H1 (cell line): Measurements from ENCODE around the gene RPL28. TPM values are rescaled to one million over a fixed set of nuclear protein-coding genes. Genes with fewer than 3 reads are reported as not detected.

Source experiments
- CTCF ChIA-PET: fragments of 300-600 bp; sonication (Branson Sonifier 250); formaldehyde crosslinking; loops from one replicate; lab custom pipeline; 2021; ENCODE audit not compliant: partially characterized antibody; lab: Charles Lee
- POLR2A ChIA-PET: fragments of 300-600 bp; sonication (Branson Sonifier 250); formaldehyde crosslinking; loops from one replicate; lab custom pipeline; 2021; ENCODE audit warnings: inconsistent platforms; ENCODE audit not compliant: partially characterized antibody; lab: Charles Lee
- DNase-seq, 2 experiments: peaks; one replicate each; pipeline versions ENCODE4 v3.0.0 to v3.0.0-alpha.2; 2010 to 2022; ENCODE audit warnings: low spot score in 2 of 2, low read depth in 1 of 2, mixed read lengths in 1 of 2
- FAIRE-seq: peaks from 2 replicates; lab custom pipeline; 2011; peaks lifted over from hg19 to GRCh38; lab: Jason Lieb, UNC
- H2AFZ ChIP-seq: 2 replicates; pipeline ENCODE4 v1.8.1; 2012; ENCODE audit warnings: low read length, inconsistent platforms
- H2AK5ac ChIP-seq: 2 replicates; pipeline ENCODE4 v1.6.1; 2013; ENCODE audit warnings: low read depth, low read length
- H2BK120ac ChIP-seq: replicated peaks from 2 replicates; pipeline ENCODE3; 2013; ENCODE audit warnings: low read depth, low read length, inconsistent platforms
- H2BK12ac ChIP-seq: 2 replicates; pipeline ENCODE4 v1.6.1; 2013; ENCODE audit warnings: low read depth, low read length
- H2BK15ac ChIP-seq: 2 replicates; pipeline ENCODE4 v1.6.1; 2013; ENCODE audit warnings: low read length
- H2BK20ac ChIP-seq: 2 replicates; pipeline ENCODE4 v1.6.1; 2013; ENCODE audit warnings: low read length
- H2BK5ac ChIP-seq: 2 replicates; pipeline ENCODE4 v1.6.1; 2013; ENCODE audit warnings: low read depth, low read length
- H3K14ac ChIP-seq: 2 replicates; pipeline ENCODE4 v1.6.1; 2013; ENCODE audit warnings: inconsistent platforms; ENCODE audit not compliant: insufficient read length
- H3K18ac ChIP-seq: 2 replicates; pipeline ENCODE4 v1.6.1; 2013; ENCODE audit warnings: low read length; ENCODE audit errors: extremely low read depth
- H3K23ac ChIP-seq: 2 replicates; pipeline ENCODE4 v1.6.1; 2013; ENCODE audit warnings: inconsistent platforms; ENCODE audit not compliant: insufficient read length
- H3K23me2 ChIP-seq: 2 replicates; pipeline ENCODE4 v1.6.1; 2013; ENCODE audit warnings: low read depth, low read length
- H3K27ac ChIP-seq: 2 replicates; pipeline ENCODE4 v1.6.1; 2011; ENCODE audit warnings: low read depth, low read length, inconsistent platforms
- H3K27me3 ChIP-seq, 4 experiments: replicated peaks in 1 of 4; 1 replicate in 1 of 4; 2 replicates in 3 of 4; pipeline versions ENCODE4 v1.6.1 to v1.8.1; 2011 to 2013; ENCODE audit warnings: low read length in 3 of 4, mild to moderate bottlenecking in 3 of 4, inconsistent platforms in 2 of 4, mixed read lengths in 2 of 4, moderate library complexity in 1 of 4; ENCODE audit not compliant: control insufficient read depth in 3 of 4, insufficient read depth in 3 of 4; ENCODE audit errors: extremely low read depth in 1 of 4
- H3K36me3 ChIP-seq, 4 experiments: 2 replicates each; pipeline versions ENCODE4 v1.6.1 to v1.8.1; 2011 to 2013; ENCODE audit warnings: mild to moderate bottlenecking in 4 of 4, low read length in 3 of 4, moderate library complexity in 2 of 4, control low read depth in 1 of 4, inconsistent platforms in 1 of 4; ENCODE audit not compliant: insufficient read depth in 4 of 4, control insufficient read depth in 2 of 4
- H3K4ac ChIP-seq: replicated peaks from 2 replicates; pipeline ENCODE3; 2013; ENCODE audit warnings: low read length, low read depth, mixed read lengths, inconsistent platforms; ENCODE audit not compliant: insufficient read length
- H3K4me1 ChIP-seq, 4 experiments: replicated peaks in 1 of 4; 1 replicate in 1 of 4; 2 replicates in 3 of 4; pipeline versions ENCODE4 v1.6.1 to v1.8.1; 2011 to 2013; ENCODE audit warnings: low read length in 3 of 4, inconsistent platforms in 2 of 4, mixed read lengths in 1 of 4; ENCODE audit not compliant: insufficient read depth in 4 of 4, control insufficient read depth in 3 of 4
- H3K4me2 ChIP-seq, 2 experiments: 2 replicates each; pipeline versions ENCODE4 v1.6.1 to v1.8.1; 2011 to 2013; ENCODE audit warnings: low read depth in 2 of 2, low read length in 2 of 2, control low read depth in 1 of 2, inconsistent platforms in 1 of 2, mild to moderate bottlenecking in 1 of 2; ENCODE audit not compliant: insufficient read depth in 1 of 2
- H3K4me3 ChIP-seq, 4 experiments: fragments of 200-600, 300-600 bp in 1 of 4; sonication (generic), shearing (Covaris generic), sonication (Bioruptor Twin) in 1 of 4; 2 replicates each; pipeline versions ENCODE4 v1.5.1 to v1.8.1; 2011 to 2016; ENCODE audit warnings: low read length in 4 of 4, low read depth in 3 of 4, control low read depth in 2 of 4, inconsistent platforms in 2 of 4, mild to moderate bottlenecking in 2 of 4, mixed read lengths in 1 of 4, moderate library complexity in 1 of 4; ENCODE audit not compliant: insufficient read depth in 2 of 4; ENCODE audit errors: extremely low read depth in 1 of 4
- H3K56ac ChIP-seq: replicated peaks from 2 replicates; pipeline ENCODE3; 2013; ENCODE audit warnings: low read depth, mild to moderate bottlenecking, mixed read lengths, low read length, inconsistent platforms; ENCODE audit not compliant: insufficient read length
- H3K79me1 ChIP-seq: 2 replicates; pipeline ENCODE4 v1.6.1; 2013; ENCODE audit warnings: low read depth, low read length, control low read depth
- H3K79me2 ChIP-seq, 2 experiments: 2 replicates each; pipeline versions ENCODE4 v1.6.1 to v1.8.1; 2012 to 2013; ENCODE audit warnings: low read length in 2 of 2, mild to moderate bottlenecking in 2 of 2, inconsistent platforms in 1 of 2; ENCODE audit not compliant: insufficient read depth in 2 of 2, control insufficient read depth in 1 of 2
- H3K9ac ChIP-seq, 4 experiments: replicated peaks in 1 of 4; 1 replicate in 1 of 4; 2 replicates in 3 of 4; pipeline versions ENCODE4 v1.6.1 to v1.8.1; 2011 to 2013; ENCODE audit warnings: low read depth in 3 of 4, low read length in 3 of 4, control low read depth in 2 of 4, mild to moderate bottlenecking in 2 of 4, moderate library complexity in 2 of 4, inconsistent platforms in 1 of 4; ENCODE audit errors: extremely low read depth in 1 of 4
- H3K9me3 ChIP-seq, 2 experiments: 2 replicates each; pipeline versions ENCODE4 v1.6.1 to v1.8.1; 2012 to 2013; ENCODE audit warnings: mild to moderate bottlenecking in 2 of 2, moderate library complexity in 2 of 2, control low read depth in 1 of 2, inconsistent platforms in 1 of 2, low read depth in 1 of 2, low read length in 1 of 2, mixed read lengths in 1 of 2; ENCODE audit not compliant: insufficient read depth in 2 of 2
- H4K20me1 ChIP-seq, 2 experiments: replicated peaks in 1 of 2; 2 replicates each; pipeline versions ENCODE3 to v1.8.1; 2011 to 2013; ENCODE audit warnings: inconsistent platforms in 2 of 2, low read length in 2 of 2, mild to moderate bottlenecking in 1 of 2; ENCODE audit not compliant: insufficient read depth in 2 of 2, control insufficient read depth in 1 of 2
- H4K5ac ChIP-seq: 2 replicates; pipeline ENCODE4 v1.6.1; 2013; ENCODE audit warnings: low read length, low read depth, mixed read lengths, inconsistent platforms; ENCODE audit not compliant: insufficient read length
- H4K8ac ChIP-seq: 2 replicates; pipeline ENCODE4 v1.8.0; 2013; ENCODE audit warnings: mild to moderate bottlenecking, moderate library complexity, low read length, inconsistent platforms; ENCODE audit not compliant: insufficient read depth; ENCODE audit errors: extremely low read depth
- H4K91ac ChIP-seq: replicated peaks from 2 replicates; pipeline ENCODE3; 2013; ENCODE audit warnings: low read length, mixed read lengths, inconsistent platforms; ENCODE audit not compliant: insufficient read length
- ASH2L ChIP-seq: fragments of 200-600, 300-600 bp; sonication (generic); IDR thresholded peaks from one replicate; pipeline ENCODE4 v1.7.1; 2017; ENCODE audit warnings: low read length
- BACH1 ChIP-seq: IDR thresholded peaks from 2 replicates; pipeline ENCODE4 v1.6.1; 2012; ENCODE audit warnings: low read length, improper control_type of control experiment
- EP300 ChIP-seq, 2 experiments: IDR thresholded peaks; 1 replicate in 1 of 2; 2 replicates in 1 of 2; pipeline ENCODE4 v1.6.1; 2011 to 2012; ENCODE audit warnings: low read depth in 2 of 2, low read length in 2 of 2, mild to moderate bottlenecking in 2 of 2, borderline replicate concordance in 1 of 2, inconsistent platforms in 1 of 2, moderate library complexity in 1 of 2
- KDM4A ChIP-seq: IDR thresholded peaks from one replicate; pipeline ENCODE4 v1.7.1; 2012; ENCODE audit warnings: low read depth, mild to moderate bottlenecking, moderate library complexity, low read length, inconsistent platforms; ENCODE audit not compliant: severe bottlenecking
- POLR2A ChIP-seq, 2 experiments: IDR thresholded peaks; 1 replicate in 1 of 2; 2 replicates in 1 of 2; pipeline ENCODE4 v1.6.1; 2011; ENCODE audit warnings: low read depth in 2 of 2, low read length in 2 of 2, mild to moderate bottlenecking in 2 of 2; ENCODE audit errors: control extremely low read depth in 1 of 2
- SAP30 ChIP-seq: fragments of 300-600 bp; sonication (generic); IDR thresholded peaks from 2 replicates; pipeline ENCODE4 v1.7.1; 2012; ENCODE audit warnings: low read length, moderate library complexity, mild to moderate bottlenecking, inconsistent platforms; ENCODE audit not compliant: insufficient read depth, insufficient replicate concordance
- SIRT6 ChIP-seq: IDR thresholded peaks from one replicate; pipeline ENCODE4 v1.7.1; 2012; ENCODE audit warnings: low read length, inconsistent platforms
- TAF1 ChIP-seq: IDR thresholded peaks from 2 replicates; pipeline ENCODE4 v1.6.1; 2011; ENCODE audit warnings: mild to moderate bottlenecking, low read depth, low read length
- TEAD4 ChIP-seq: IDR thresholded peaks from 2 replicates; pipeline ENCODE4 v1.6.1; 2012; ENCODE audit warnings: low read depth, low read length, inconsistent platforms, mixed read lengths
- WGBS, 2 experiments: shearing (Covaris generic) in 1 of 2; methylation state at CpG; one replicate each; pipeline versions ENCODE4 v1.1.6 to v1.1.7; 2013 to 2015; ENCODE audit warnings: low lambda C conversion rate in 2 of 2, mixed read lengths in 2 of 2, inconsistent platforms in 1 of 2, low coverage in 1 of 2, missing lambda C conversion rate in 1 of 2; ENCODE audit not compliant: insufficient replicate concordance in 2 of 2, insufficient coverage in 1 of 2, insufficient read length in 1 of 2; ENCODE audit errors: extremely low coverage in 1 of 2, missing lambda C conversion rate in 1 of 2; 5-methylcytosine and 5-hydroxymethylcytosine counted together
- polyA plus RNA-seq, 7 experiments: library from polyadenylated mRNA; depleted of rRNA in 3 of 7; stranded (reverse) in 5 of 7; unstranded in 2 of 7; fragments of >200 nt in 5 of 7; fragments of 200-250 nt in 2 of 7; gene quantifications; 1 replicate in 5 of 7; 2 replicates in 1 of 7; 4 replicates in 1 of 7; pipeline versions ENCODE4 v1.2.1 to v1.2.3, GENCODE V29; 2011 to 2013; ENCODE audit warnings: missing spikeins in 2 of 7, mixed read lengths in 2 of 7
- total RNA-seq: library from RNA; stranded (reverse); fragmentation: NEBNext Ultra II Directional; extraction: Animal tissue kit (Norgen Biotek cat#: 25700); gene quantifications from 2 replicates; pipeline ENCODE4 v1.2.1, GENCODE V29; 2021
- TF ChIP-seq, protein P1 (sequence below): IDR thresholded peaks from 2 replicates; pipeline ENCODE4 v1.6.1; 2012; ENCODE audit warnings: low read length, inconsistent platforms

The RPL28 gene
- total and polyA plus RNA-seq, 2 of the 8 experiments (the other 6 are each of a cell fraction or from before 2014, with no cell fraction given) = 2,123 to 8,402 TPM

DNA sequence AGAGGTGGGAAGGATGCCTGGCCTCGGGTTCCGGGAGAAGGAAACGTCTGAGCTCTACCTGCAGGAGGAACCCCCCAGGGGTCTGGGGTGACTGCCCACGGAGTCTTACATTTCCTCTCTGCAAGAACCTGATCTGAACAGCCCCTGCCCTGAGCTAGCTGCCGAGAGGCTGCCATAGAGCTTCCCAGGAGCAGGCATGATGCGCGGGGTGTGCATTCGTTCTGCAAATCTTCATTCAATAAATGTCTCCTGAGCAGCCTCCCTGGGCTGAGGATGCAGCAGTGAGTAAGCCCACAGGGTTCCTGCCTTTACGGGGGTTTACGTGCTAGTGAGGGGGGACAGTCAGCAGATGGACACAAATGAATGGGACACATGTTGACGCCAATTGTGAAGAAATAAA is 58.9 kb downstream of the RPL28 start:
- no peak for DNase-seq
- Histone ChIP-seq H3K4ac (no peak overlapping the region), H3K4me1 (peaks cover 6 to 15% (median 9%) of the 10 kb centered on the region in 4 experiments; a peak in 6 of 7 replicates), H3K36me3 (no peaks in the 10 kb centered on the region), H3K14ac (no peak overlapping the region), H3K18ac (no peak overlapping the region), H3K4me3 (no peak overlapping the region), H2AFZ (no peak overlapping the region), H2BK5ac (no peak overlapping the region), H3K4me2 (no peak overlapping the region), H3K27ac (no peak overlapping the region), H4K91ac (no peak overlapping the region), H2BK12ac (no peak overlapping the region), H3K56ac (no peak overlapping the region), H3K79me1 (no peaks in the 10 kb centered on the region), H2BK20ac (no peak overlapping the region), H4K20me1 (peaks cover 3 to 16% of the 10 kb centered on the region in 2 experiments), H3K79me2 (no peaks in the 10 kb centered on the region), H2BK120ac (no peak overlapping the region), H3K9me3 (no peaks in the 10 kb centered on the region), H2AK5ac (no peak overlapping the region), H3K23me2 (peaks cover 28% of the 10 kb centered on the region; the same call in 1 of the 2 replicates), H4K5ac (no peak overlapping the region), H4K8ac (no peak overlapping the region), H3K23ac (no peak overlapping the region), H3K9ac (no peak overlapping the region), H3K27me3 (peaks cover 52 to 96% (median 89%) of the 10 kb centered on the region in 4 experiments), H2BK15ac (no peak overlapping the region)
- WGBS, 2 experiments = 62% methylated on average over 11 of the region's 11 CpGs; no CpG with 5 or more reads in 1 of the 2 experiments
- TF ChIP-seq TEAD4 (no peak), KDM4A (no peak), SIRT6 (no peak), ASH2L (no peak), EP300 (IDR thresholded peaks at IDR 0.05; ENCODE audit: borderline replicate concordance in 1 of 2, low read depth in 2 of 2, low read length in 2 of 2) (no peak), POLR2A (IDR thresholded peaks at IDR 0.05; ENCODE audit: control extremely low read depth in 1 of 2, low read depth in 2 of 2, low read length in 2 of 2) (no peak), TAF1 (no peak), BACH1 (no peak), SAP30 (no peak)
- TF ChIP-seq, protein P1, sequence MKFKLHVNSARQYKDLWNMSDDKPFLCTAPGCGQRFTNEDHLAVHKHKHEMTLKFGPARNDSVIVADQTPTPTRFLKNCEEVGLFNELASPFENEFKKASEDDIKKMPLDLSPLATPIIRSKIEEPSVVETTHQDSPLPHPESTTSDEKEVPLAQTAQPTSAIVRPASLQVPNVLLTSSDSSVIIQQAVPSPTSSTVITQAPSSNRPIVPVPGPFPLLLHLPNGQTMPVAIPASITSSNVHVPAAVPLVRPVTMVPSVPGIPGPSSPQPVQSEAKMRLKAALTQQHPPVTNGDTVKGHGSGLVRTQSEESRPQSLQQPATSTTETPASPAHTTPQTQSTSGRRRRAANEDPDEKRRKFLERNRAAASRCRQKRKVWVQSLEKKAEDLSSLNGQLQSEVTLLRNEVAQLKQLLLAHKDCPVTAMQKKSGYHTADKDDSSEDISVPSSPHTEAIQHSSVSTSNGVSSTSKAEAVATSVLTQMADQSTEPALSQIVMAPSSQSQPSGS = no peak
- ChIA-PET POLR2A (interaction anchor here (0.9 to 4.4 kb wide), 6 partner anchors 9 to 185 kb away, joined by 3 to 21 read pairs (median 4); partner anchors contain the start of gene UBE2S), CTCF (interaction anchor here (0.6 to 2.5 kb wide), 6 partner anchors 9 to 304 kb away, joined by 3 to 13 read pairs (median 4); partner anchors contain the start of gene FIZ1)
- no peak for FAIRE-seq
